KOPT-K1 (cell line): ENCODE measurements around the gene DMAP1.

Experiments used
- H3K27ac ChIP-seq: fragments of 200-600 bp; sonication (generic); 2 replicates; pipeline ENCODE4 v1.5.1; 2016; ENCODE audit warnings: antibody characterized with exemption, mild to moderate bottlenecking, low read depth, low read length; ENCODE audit not compliant: poor library complexity, severe bottlenecking
- H3K36me3 ChIP-seq: fragments of 200-600 bp; sonication (generic); 2 replicates; pipeline ENCODE4 v1.5.1; 2017; ENCODE audit warnings: antibody characterized with exemption, mild to moderate bottlenecking, low read length, moderate library complexity; ENCODE audit not compliant: insufficient read depth
- H3K9me3 ChIP-seq: fragments of 200-600 bp; sonication (generic); 2 replicates; pipeline ENCODE4 v1.5.1; 2017; ENCODE audit warnings: antibody characterized with exemption, low read length, mild to moderate bottlenecking; ENCODE audit not compliant: insufficient read depth, poor library complexity, severe bottlenecking

The DMAP1 gene

DNA sequence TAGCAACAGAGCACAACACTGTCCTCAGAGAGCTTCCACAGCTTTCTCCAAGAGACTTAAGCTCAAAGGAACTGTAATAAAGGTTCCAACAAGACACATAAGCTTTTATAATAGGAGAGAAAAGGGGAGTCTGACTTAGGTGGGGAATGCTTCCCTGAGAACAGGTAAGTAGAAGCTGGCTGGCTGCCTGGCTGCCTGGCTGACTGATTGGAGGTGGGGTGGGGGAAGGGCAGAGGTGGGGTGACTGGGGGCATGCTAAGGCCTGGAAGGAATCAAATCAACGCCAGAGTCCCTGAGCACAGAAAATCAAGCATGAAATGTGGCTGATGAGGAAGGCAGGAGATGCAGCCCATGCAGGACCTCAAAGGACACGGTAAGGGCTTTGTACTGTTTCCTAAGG is 45.8 kb downstream of the DMAP1 start:
- Histone ChIP-seq H3K36me3 (peaks cover 12% of the 10 kb centered on the region; the same call in 1 of the 2 replicates), H3K9me3 (no peaks in the 10 kb centered on the region), H3K27ac (no peak overlapping the region)

DNA sequence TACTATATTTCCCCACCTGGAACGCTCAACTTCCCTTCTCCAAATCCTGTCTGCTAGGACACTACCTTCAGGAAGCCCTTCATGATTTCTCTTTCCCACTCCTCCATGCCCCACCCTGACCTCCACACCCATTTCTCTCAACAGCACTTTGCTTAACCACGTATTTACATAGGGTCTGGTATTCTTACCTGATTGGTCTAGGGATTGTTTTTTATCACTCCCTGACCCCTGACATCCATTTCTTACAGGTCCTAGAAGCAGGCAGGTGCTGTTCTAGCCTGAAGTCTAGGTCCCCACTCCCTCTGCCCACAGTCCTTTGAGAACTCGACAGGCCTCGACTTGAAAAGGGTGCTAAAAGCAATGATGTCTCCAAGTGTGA is 47.5 kb downstream of the DMAP1 start:
- H3K9me3 ChIP-seq: no peaks in the 10 kb centered on the region
- no peak overlapping the region for H3K27ac ChIP-seq
- peaks cover 12% of the 10 kb centered on the region; the same call in 1 of the 2 replicates for H3K36me3 ChIP-seq

DNA sequence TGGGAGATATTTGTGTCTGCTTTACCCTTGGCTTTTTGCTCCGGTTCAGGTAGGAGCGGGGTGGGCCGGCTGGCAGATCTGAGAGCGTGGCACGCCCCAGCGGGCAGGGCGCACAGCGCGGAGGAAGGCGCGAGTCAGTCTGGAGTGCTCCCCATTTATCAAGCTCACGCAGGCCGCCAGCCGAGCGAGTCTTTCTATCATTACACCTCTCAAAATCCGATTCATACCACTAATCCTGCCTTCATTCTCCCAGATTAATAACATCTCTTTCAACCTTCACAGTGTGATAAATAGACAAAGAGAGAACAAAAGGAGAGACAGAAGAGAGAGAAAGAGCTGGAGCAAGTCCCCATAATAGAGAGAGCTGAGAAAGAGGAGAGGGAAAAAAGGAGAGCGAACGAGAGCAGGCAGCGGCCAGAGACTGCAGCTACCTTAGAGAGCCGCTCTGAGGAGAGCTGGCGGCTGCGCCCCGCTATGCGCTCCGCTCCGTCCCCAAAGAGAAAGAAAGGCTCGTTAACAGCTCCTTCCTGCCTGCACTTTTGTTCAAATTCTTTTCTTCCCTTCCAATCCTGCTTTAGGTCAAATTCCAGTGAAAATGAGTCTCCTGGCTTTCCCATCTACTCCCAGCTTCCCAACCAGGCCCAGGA is 48.0 kb downstream of the DMAP1 start:
- Histone ChIP-seq H3K36me3 (peaks cover 10% of the 10 kb centered on the region; the same call in 1 of the 2 replicates), H3K9me3 (no peaks in the 10 kb centered on the region), H3K27ac (no peak overlapping the region)

DNA sequence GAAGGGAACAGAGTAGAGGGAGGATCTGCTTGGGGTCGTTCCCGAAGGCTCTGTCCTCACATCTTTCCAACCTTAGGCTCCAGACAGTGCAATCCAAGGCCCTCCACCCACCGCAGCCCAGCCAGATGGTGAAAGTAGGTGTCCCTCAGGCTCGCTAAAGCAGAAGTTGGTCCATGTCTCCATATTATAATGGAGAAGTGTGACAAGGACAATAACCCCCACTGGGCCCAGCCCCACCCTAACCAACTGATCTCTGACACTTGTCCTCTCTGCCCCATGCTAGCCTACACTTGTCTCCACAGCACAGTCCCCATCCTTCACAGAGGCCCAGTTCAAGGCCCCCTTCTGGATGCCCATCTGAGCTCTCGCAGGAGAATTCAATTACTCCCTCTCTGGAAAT is 48.7 kb downstream of the DMAP1 start:
- Histone ChIP-seq H3K27ac (no peak overlapping the region), H3K9me3 (no peaks in the 10 kb centered on the region), H3K36me3 (0 out of 2 replicates have a peak, but pooled peaks cover 3% of the 10 kb centered on the region)

DNA sequence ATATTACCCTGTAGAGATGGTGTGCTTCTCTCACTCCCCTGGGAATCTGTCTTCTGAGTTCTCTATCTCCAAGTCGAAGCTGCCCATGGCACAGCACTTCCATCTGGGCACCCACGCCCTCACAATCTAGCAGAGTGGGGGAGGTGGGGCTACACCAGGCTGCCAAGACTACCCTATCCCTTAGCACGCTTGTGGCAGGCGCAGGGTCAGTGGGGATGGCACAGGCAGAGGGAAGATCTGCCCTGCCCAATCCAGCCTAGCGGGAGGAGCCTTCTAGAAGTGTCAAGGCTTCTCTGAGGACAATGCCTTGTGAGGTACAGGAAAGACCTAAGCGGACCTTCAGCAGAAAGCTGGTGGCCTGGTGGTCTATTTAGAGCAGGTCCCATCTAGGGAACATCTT is 49.1 kb downstream of the DMAP1 start:
- no peak overlapping the region for H3K27ac ChIP-seq
- no peaks in the 10 kb centered on the region for H3K36me3 ChIP-seq
- no peaks in the 10 kb centered on the region for H3K9me3 ChIP-seq

DNA sequence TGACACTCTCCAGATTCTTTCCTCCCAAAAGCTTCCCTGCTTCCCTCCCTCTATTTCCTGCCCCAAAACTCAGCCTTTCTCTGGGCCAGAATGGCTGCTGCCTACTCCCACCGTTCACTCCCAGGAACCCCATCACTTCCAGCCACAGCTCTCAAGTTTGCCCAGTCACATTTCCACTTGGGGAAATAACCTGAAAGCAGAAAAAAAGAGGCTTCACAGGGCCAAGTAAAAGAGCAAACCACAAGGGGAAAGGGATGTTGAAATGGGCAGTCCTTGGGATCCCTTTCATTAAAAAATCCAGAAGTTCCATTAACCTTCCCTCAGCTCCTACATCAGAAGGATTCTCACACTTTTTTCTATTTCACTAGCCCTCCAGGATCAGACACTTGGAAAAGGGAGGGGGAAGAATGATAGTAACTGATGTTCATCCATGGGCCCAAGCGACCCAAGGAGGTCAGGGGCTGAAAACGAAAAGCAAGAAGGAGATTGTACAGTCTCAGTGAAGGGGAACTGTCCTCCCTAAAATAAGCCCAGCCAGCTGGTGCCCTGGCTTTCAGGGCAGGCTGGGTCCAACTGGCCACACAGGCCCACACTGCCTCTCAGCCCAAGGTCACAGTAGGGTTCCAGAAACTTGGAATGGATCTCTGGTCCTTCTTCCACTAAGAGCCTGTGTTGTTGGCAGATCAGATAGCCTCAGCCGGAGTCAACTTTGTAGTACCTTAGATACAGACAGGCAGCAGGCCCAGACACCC is 49.7 kb downstream of the DMAP1 start:
- Histone ChIP-seq H3K27ac (no peak overlapping the region), H3K9me3 (no peaks in the 10 kb centered on the region), H3K36me3 (no peaks in the 10 kb centered on the region)

DNA sequence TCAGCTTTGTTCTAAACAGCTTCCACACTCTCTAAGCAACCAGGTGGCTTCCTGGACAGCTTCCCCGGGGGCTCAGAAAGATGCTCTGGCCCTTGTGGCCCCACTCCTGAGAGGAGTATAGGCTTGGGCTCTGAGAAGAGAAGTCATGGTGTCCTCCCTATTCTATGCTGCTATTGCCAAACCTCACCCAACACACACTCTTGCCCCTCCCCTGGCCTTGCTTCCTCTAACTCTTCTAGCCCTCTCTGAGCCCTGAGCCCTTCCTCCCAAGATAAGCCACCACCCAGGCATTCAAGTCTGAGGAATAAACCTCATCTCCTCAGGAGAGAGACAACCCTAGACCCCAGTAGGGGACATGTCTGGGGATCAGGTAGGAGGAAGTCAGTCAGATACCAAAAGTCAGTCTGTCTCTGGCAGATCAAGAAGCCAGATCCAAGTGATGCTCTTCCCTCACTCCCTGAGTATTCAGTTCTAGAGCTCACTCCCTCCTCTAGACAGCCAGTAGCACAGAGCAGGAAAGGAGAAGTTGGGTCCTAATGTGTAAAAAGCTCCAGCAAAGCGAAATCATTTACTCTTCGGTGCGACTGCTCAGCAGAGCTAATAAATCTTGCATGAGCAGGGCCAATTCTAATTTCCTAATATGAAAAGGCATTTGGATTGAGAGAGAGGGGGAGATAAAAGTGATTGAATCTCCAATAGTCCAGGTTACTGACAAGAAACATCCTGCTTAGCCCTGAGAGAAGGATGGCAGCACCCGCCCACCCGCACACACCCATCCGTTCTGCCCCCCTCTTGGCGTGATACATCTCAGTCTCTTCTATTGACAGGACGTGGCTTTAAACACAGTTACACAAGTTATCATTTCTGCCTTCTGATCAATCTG is 50.5 kb downstream of the DMAP1 start:
- no peak overlapping the region for H3K27ac ChIP-seq
- H3K36me3 ChIP-seq: no peaks in the 10 kb centered on the region

DNA sequence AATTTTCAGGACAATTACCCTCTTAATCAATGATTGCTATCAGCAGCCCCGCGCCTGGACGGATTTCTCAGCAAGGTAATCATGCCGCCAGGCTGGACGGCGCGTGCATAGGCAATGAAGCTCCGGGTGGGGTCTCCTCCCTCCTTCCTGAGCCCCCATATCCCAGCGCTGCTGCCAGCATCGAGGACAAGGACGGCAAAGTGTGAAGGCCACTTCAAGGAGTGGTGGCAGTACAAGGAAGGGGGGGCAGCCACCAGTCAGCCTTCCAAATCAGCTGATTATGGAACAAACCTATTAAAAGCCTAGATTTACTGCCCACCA is 51.1 kb downstream of the DMAP1 start:
- H3K9me3 ChIP-seq: no peaks in the 10 kb centered on the region
- no peaks in the 10 kb centered on the region for H3K36me3 ChIP-seq
- no peak overlapping the region for H3K27ac ChIP-seq

More for the DNA sequence above, 50.5 kb downstream of the DMAP1 start:
- no peaks in the 10 kb centered on the region for H3K9me3 ChIP-seq

DNA sequence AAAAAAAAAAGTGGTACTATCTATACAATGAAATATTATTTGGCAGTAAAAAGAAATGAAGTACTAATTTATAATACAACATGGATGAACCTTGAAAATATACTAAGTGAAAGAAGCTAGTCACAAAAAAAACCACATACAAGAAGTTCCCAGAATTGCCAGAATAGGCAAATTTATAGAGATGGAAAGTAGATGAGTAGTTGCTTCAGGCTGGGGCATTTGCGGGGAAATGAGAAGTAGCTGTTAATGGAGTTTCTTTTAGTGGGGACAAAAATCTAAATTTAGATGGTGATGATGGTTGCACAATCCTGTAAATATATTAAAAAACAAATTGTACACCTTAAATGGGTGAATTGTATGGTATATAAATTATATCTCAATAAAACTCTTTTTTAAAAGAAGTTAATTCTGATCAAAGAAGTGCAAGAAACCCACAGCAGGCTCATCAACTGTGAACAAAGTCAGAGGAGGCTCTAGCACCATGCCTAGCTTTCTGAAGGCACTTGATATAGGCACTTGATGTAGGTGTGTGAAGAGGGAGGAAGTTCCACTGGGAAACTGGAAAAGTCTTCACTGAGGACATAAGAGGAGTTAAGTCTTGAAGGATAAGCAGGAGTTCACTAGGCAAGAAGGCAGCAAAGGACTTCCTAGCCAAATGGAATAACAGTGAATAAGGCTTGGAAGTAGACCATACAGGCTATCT is 52.5 kb downstream of the DMAP1 start:
- no peaks in the 10 kb centered on the region for H3K9me3 ChIP-seq
- H3K36me3 ChIP-seq: no peaks in the 10 kb centered on the region
- H3K27ac ChIP-seq: no peak overlapping the region

DNA sequence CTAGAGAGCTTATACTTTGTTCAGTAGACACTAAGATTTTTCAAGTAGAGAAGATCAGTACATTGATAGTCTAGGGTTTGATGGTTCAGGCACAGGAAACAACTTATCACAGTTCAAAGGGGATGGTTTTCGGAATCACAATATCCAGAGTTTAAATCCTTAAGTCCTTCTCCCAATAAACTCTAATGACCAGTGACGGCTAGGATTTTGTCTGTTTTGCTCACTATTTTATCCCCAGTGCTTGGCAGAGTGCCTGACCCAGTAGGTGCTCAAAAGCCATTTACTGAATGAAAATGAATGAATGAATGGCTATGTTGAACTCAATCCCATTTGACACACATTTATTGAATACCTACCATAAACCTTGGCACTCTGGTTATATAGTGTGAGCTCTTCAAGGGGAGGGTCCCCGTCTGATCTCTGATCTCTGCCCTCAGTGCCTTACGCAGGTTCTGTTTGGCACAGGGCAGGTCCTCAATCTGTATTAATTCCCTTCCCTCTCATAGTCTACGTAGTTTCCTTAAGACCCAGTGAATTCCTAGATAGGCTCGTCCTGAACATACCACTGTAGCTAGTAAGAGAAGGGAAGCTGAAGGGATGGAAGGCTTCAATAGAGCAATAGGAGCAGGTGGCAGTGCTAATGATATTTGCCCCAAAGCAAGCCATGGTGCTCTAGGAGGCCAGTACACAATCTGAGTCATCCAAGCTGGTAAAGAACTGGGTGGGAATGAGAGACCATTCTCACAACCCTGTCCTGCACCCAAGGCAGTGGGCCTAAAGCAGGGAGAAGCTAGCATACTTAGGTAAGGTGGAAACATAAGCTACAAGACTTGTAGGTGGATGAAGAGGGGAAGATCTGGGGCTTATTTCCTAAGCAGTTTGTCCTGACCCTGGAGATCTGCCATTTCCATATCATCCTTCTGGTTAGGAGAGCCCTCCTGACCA is 53.4 kb downstream of the DMAP1 start:
- no peak overlapping the region for H3K27ac ChIP-seq
- no peaks in the 10 kb centered on the region for H3K36me3 ChIP-seq
- H3K9me3 ChIP-seq: no peaks in the 10 kb centered on the region

DNA sequence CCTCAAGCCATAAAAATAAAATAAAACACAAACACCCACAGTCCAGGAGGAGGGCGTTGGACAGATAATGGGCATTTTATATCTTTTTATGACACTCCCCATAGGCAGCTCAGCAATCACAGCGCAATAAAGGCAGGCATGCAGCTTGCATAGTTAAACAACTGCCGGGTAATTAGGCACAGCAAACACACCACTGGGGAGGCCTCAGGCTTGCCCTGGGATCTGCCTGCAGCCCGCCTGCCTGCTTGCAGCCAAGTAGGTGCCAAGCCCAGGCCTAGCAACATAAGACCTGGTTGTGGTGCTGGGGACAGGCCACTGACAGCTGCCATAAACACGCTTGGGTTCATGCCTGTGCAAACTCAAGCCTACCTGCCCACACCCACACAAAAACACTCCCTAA is 54.2 kb downstream of the DMAP1 start:
- H3K27ac ChIP-seq: no peak overlapping the region
- no peaks in the 10 kb centered on the region for H3K9me3 ChIP-seq
- no peaks in the 10 kb centered on the region for H3K36me3 ChIP-seq

DNA sequence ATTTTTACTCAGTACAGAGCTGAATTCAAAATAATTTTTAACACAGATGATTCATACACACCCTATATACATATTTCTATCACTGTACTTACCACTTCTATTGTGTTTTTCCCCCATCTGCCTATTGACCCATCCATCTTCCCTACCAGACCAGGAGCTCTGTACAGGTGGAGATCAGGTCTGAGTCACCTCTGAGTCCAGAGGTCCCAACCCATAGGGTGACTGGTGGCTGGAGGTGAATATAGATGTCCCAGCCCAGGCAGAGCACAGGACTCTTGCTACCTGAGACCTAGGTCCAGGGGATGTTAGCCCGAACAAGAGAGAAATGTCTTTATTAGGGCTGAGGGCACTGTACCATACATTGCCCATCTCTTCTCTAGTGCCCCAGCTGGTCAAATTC is 54.8 kb downstream of the DMAP1 start:
- no peak overlapping the region for H3K27ac ChIP-seq
- H3K36me3 ChIP-seq: no peaks in the 10 kb centered on the region

More for the DNA sequence above, 54.8 kb downstream of the DMAP1 start:
- no peaks in the 10 kb centered on the region for H3K9me3 ChIP-seq
